GM12872 (cell line): ENCODE results near the gene CYRIA.

Experiments
- CTCF ChIP-seq: IDR thresholded peaks from 3 replicates; pipeline ENCODE4 v1.5.1; 2011; ENCODE audit warnings: low read depth, mild to moderate bottlenecking, low read length, moderate library complexity; ENCODE audit not compliant: insufficient read depth

CYRIA gene

DNA sequence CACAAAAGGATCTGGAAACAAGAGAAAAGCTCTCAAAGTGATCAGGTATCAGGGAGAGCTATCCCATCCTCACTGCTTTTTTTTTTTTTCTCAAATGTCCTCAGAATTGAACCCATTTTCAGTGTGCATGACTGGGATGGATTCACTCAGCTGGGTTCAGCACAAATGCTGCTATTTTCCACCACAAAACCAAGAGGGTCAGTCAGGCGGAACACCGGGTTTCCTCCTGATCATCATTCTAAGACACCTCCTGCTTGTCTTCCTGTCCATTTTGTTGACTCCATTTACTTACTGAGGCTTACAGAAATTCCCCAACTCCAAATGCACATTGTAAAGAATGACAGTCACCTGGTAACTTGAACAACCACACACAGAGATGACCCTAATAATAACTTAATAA, 39.9 kb downstream of the CYRIA start:
- TF ChIP-seq CTCF: no peak

GRCh38 chr2:16625201-16625729, 40.4 kb downstream of the CYRIA start:
- TF ChIP-seq CTCF: no peak

- no peak for TF ChIP-seq CTCF
These were observed 41.2 kb downstream of the CYRIA start for GRCh38 chr2:16624436-16624780.

DNA sequence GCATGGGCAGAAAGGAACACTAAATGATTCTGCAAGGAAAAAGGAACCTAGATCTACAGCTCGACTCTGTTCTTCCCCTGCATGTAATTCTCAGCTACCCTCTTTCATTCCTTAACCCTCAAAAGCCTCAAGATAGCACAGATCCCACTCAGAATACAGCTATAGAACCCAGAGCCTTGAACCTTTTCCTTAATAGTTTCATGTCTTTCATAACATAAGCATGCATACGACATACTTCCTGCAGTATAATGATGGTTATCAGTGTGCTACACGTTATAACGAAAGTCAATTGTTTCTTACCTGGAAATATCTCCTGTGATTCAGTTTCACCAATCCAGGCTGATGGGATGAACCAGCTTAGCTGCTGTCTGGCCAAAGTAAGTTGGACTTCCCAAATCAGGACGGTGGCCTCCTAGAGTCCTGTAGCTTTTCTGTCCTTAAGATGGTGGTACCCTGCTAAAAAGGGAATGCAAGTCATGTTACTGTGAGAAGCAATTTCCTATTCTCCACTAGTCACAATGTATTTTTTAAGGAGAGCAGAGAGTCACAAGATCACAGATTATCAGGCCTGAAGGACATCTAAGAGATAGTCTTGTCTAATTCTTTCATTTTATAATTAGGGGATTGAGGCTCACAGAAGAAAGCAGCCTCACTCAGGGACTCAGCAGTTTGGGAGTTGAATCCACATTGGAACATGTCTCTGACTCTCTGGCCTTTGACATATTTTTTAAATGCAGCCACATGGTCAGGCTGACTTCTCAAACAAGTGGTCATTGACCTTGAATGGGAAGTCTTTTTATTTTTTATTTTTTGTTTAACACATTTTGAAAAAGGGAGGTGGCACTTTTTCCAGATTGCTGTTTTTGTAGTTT, 41.8 kb downstream of the CYRIA start:
- no peak for TF ChIP-seq CTCF

GRCh38 chr2:16623031-16623430, 42.6 kb downstream of the CYRIA start:
- no peak for TF ChIP-seq CTCF

- no peak for TF ChIP-seq CTCF
These were observed 43.1 kb downstream of the CYRIA start for GRCh38 chr2:16622399-16622968.

DNA sequence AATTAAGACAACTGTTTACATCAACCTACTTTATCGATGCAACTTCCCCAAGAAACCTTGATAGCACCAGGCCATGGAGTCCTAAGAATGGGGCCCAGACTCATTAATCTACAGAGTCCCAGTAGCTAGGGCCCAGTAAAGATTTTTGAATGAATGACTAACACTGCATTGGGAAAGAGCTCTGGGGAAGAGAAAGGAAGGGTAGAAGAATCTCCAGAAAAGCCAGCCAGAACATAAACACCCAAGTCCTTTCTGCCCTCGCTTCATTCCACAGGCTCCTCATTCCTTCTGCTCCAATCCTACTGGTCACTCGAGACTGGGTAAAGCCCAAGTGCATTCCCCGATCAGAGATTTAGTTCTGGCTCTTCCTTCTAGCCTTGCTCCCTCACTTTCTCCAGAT, 44.3 kb downstream of the CYRIA start:
- no peak for TF ChIP-seq CTCF
